Measurements from ENCODE around the gene C14orf180. TPM values are rescaled to one million over a fixed set of nuclear protein-coding genes. Genes with fewer than 3 reads are reported as not detected.

The C14orf180 gene
- total RNA-seq, 1 experiment from 2014 or later: not detected

GRCh38 chr14:104559804-104560585 is 19.6 kb upstream of the C14orf180 start (continued):
- TF ChIP-seq, protein P1, sequence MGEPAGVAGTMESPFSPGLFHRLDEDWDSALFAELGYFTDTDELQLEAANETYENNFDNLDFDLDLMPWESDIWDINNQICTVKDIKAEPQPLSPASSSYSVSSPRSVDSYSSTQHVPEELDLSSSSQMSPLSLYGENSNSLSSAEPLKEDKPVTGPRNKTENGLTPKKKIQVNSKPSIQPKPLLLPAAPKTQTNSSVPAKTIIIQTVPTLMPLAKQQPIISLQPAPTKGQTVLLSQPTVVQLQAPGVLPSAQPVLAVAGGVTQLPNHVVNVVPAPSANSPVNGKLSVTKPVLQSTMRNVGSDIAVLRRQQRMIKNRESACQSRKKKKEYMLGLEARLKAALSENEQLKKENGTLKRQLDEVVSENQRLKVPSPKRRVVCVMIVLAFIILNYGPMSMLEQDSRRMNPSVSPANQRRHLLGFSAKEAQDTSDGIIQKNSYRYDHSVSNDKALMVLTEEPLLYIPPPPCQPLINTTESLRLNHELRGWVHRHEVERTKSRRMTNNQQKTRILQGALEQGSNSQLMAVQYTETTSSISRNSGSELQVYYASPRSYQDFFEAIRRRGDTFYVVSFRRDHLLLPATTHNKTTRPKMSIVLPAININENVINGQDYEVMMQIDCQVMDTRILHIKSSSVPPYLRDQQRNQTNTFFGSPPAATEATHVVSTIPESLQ (CRISPR knock-in tag; IDR thresholded peaks at IDR 0.05): no peak
- TF ChIP-seq, protein P2, sequence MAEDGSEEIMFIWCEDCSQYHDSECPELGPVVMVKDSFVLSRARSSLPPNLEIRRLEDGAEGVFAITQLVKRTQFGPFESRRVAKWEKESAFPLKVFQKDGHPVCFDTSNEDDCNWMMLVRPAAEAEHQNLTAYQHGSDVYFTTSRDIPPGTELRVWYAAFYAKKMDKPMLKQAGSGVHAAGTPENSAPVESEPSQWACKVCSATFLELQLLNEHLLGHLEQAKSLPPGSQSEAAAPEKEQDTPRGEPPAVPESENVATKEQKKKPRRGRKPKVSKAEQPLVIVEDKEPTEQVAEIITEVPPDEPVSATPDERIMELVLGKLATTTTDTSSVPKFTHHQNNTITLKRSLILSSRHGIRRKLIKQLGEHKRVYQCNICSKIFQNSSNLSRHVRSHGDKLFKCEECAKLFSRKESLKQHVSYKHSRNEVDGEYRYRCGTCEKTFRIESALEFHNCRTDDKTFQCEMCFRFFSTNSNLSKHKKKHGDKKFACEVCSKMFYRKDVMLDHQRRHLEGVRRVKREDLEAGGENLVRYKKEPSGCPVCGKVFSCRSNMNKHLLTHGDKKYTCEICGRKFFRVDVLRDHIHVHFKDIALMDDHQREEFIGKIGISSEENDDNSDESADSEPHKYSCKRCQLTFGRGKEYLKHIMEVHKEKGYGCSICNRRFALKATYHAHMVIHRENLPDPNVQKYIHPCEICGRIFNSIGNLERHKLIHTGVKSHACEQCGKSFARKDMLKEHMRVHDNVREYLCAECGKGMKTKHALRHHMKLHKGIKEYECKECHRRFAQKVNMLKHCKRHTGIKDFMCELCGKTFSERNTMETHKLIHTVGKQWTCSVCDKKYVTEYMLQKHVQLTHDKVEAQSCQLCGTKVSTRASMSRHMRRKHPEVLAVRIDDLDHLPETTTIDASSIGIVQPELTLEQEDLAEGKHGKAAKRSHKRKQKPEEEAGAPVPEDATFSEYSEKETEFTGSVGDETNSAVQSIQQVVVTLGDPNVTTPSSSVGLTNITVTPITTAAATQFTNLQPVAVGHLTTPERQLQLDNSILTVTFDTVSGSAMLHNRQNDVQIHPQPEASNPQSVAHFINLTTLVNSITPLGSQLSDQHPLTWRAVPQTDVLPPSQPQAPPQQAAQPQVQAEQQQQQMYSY (CRISPR knock-in tag; IDR thresholded peaks at IDR 0.05): no peak
- TF ChIP-seq NFATC4 (CRISPR knock-in tag; IDR thresholded peaks at IDR 0.05) (no peak), MLX (CRISPR knock-in tag; IDR thresholded peaks at IDR 0.05) (no peak), TEAD4 (CRISPR knock-in tag; IDR thresholded peaks at IDR 0.05) (no peak), EMX1 (CRISPR knock-in tag; IDR thresholded peaks at IDR 0.05) (no peak), SMAD3 (CRISPR knock-in tag; IDR thresholded peaks at IDR 0.05; ENCODE audit: borderline replicate concordance) (no peak)
- TF ChIP-seq, protein P3, sequence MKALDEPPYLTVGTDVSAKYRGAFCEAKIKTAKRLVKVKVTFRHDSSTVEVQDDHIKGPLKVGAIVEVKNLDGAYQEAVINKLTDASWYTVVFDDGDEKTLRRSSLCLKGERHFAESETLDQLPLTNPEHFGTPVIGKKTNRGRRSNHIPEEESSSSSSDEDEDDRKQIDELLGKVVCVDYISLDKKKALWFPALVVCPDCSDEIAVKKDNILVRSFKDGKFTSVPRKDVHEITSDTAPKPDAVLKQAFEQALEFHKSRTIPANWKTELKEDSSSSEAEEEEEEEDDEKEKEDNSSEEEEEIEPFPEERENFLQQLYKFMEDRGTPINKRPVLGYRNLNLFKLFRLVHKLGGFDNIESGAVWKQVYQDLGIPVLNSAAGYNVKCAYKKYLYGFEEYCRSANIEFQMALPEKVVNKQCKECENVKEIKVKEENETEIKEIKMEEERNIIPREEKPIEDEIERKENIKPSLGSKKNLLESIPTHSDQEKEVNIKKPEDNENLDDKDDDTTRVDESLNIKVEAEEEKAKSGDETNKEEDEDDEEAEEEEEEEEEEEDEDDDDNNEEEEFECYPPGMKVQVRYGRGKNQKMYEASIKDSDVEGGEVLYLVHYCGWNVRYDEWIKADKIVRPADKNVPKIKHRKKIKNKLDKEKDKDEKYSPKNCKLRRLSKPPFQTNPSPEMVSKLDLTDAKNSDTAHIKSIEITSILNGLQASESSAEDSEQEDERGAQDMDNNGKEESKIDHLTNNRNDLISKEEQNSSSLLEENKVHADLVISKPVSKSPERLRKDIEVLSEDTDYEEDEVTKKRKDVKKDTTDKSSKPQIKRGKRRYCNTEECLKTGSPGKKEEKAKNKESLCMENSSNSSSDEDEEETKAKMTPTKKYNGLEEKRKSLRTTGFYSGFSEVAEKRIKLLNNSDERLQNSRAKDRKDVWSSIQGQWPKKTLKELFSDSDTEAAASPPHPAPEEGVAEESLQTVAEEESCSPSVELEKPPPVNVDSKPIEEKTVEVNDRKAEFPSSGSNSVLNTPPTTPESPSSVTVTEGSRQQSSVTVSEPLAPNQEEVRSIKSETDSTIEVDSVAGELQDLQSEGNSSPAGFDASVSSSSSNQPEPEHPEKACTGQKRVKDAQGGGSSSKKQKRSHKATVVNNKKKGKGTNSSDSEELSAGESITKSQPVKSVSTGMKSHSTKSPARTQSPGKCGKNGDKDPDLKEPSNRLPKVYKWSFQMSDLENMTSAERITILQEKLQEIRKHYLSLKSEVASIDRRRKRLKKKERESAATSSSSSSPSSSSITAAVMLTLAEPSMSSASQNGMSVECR (CRISPR knock-in tag; IDR thresholded peaks at IDR 0.05; ENCODE audit: borderline replicate concordance): no peak

DNA sequence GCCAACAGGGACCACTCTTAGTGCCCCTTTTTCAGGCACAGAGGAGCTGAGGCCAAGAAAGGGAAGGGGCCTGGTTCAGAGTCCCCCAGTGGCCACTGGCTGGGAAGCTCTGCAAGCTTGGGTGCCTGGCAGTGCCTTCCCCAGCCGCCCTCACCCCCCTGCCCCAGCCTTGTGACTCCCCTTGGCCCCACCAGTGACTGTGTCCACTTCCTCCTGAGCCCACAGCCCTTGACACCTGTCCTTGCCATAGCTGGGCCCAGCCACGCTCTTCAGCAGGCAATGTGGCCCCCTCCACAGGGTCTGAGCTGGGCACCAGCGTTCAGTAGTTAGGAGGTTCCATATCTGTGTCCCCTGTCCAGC is 19.0 kb upstream of the C14orf180 start:
- Mint-ChIP-seq H3K27me3 (ENCODE audit: low read depth) (no peaks in the 10 kb centered on the region), H3K4me1 (peaks cover 3% of the 10 kb centered on the region; the same call in 1 of the 2 replicates), H3K9me3 (no peaks in the 10 kb centered on the region), H3K36me3 (no peaks in the 10 kb centered on the region), H3K4me3 (no peak overlapping the region), H3K27ac (no peak overlapping the region)
- POLR2A ChIA-PET: no interaction called here
- TF ChIP-seq ZNF219 (CRISPR knock-in tag; IDR thresholded peaks at IDR 0.05; ENCODE audit: borderline replicate concordance): no peak
- TF ChIP-seq, protein P2 (CRISPR knock-in tag; IDR thresholded peaks at IDR 0.05): no peak
- TF ChIP-seq OVOL2 (CRISPR knock-in tag; IDR thresholded peaks at IDR 0.05; ENCODE audit: borderline replicate concordance): no peak
- no peak for TF ChIP-seq USF1 (CRISPR knock-in tag; IDR thresholded peaks at IDR 0.05)
- DNase-seq (ENCODE audit: low spot score) (no peak), ATAC-seq (no peak)
- CTCF ChIA-PET: interaction anchor here (0.9 to 1.3 kb wide), 3 partner anchors 87 to 483 kb away, joined by 3 read pairs; no protein-coding TSS in a partner anchor
